GM18519 (cell line): ENCODE data around the gene PLCD3.

ENCODE experiments used
- ATAC-seq: cut with Tn5 transposase; IDR thresholded peaks from one replicate; pipeline ENCODE4 v1.9.1; 2021; ENCODE audit warnings: mild to moderate bottlenecking, moderate library complexity; ENCODE audit not compliant: unreplicated experiment, low FRiP score

The PLCD3 gene

GRCh38 chr17:45081047-45081703, 51.1 kb downstream of the PLCD3 start:
- ATAC-seq = no peak

- no peak for ATAC-seq
Measured at GRCh38 chr17:45077643-45078042, 54.7 kb downstream of the PLCD3 start.

GRCh38 chr17:45073414-45074070, 58.8 kb downstream of the PLCD3 start:
- no peak for ATAC-seq

- no peak for ATAC-seq
Measured at GRCh38 chr17:45070809-45071208, 61.5 kb downstream of the PLCD3 start.

GRCh38 chr17:45070001-45070400, 62.3 kb downstream of the PLCD3 start:
- ATAC-seq = no peak

GRCh38 chr17:45067637-45068036, 64.7 kb downstream of the PLCD3 start:
- ATAC-seq = no peak

GRCh38 chr17:45063198-45063597, 69.1 kb downstream of the PLCD3 start:
- no peak for ATAC-seq

GRCh38 chr17:45061606-45062205, 70.6 kb downstream of the PLCD3 start:
- ATAC-seq = no peak

GRCh38 chr17:45060797-45061605, 71.3 kb downstream of the PLCD3 start, which contains the start of gene NMT1:
NMT1 (plus strand) TSS chr17:45061317; CDS start chr17:45061330, 13 bp downstream.
- ATAC-seq = peak; percentile 74

GRCh38 chr17:45060382-45060796, 71.9 kb downstream of the PLCD3 start:
- no peak for ATAC-seq
